Stimulated activated CD4-positive, alpha-beta T cell treated with anti-CD3 and anti-CD28 coated beads, Interleukin-4, amount 100 ng/mL, for 1 hour (primary cell): ENCODE results near the gene GPATCH11.

Source experiments
- DNase-seq: peaks from one replicate; pipeline ENCODE4 v3.0.0-alpha.2; 2020

The GPATCH11 gene

DNA sequence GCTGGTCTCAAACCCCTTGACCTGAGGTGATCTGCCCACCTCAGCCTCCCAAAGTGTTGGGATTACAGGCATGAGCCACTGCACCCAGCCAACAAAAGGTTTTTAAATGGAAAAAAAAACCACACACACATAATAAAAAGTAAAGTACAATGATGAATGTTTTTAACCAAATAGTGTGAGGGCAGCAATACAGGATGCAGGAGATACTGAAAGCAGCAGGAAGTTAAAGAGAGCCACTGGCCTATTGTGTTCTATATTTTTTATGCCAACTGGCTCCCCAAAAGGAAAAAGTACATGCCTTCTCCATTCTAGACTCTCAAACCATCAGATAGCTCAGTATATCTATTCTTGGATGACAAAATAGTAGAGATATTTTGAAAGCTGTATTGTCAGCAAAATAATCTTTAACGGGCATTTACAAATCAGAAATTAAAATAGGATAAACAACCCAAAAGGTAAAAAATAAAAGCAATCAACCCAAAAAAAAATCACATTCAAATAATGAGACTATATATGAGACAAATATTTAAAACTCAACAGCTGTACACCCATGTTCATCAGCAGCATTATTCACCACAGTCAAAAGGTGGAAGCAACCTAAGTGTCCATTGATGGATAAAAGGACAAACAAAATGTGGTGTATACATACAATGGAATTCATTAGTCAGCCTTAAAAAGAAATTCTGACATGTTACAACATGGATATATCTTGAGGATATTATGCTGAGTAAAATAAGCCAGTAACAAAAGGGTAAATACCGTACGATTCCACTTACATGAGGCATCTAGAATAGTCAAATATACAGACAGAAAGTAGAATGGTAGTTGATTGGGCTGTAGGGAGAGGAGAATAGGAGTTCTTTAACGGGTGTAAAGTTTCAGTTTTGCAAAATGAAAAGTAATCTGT, 26.2 kb downstream of the GPATCH11 start:
- no peak for DNase-seq

DNA sequence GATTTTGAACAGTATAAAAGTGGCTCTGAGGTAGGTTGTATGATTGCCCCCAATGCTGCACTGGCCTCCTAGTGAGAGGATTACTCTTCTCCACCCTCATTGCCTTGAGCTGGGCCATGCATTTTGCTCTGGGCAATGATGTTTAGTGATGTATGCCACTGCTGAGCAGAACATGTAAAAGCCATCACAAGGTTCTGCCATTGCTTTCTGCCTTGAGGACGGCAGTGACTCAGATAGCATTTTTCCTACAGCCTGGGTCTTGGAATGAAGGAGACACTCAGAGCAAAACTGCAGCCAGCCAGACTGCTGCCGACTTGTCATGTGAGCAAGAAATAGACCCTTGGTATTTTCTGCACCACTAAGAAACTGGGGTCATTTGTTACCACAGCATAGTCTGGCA, 27.6 kb downstream of the GPATCH11 start:
- no peak for DNase-seq

DNA sequence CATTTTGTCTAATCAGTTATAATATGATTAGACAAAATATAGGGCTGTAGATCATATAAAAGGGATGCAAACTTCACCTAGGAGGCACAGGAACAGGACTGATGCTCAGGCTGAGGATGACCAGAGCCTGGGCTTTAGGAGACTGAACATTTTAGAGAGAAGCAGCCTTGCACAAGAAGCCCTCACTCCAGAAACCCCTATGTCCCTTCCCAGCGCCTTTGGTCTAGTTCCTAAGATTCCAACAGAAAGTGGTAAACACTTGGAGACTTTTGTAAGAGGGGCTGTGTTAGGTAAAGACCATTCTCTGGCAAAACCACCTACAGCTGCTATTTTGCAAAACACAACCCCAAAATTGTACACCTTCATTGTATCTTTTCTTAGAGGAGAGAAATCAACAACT, 33.2 kb downstream of the GPATCH11 start:
- no peak for DNase-seq

DNA sequence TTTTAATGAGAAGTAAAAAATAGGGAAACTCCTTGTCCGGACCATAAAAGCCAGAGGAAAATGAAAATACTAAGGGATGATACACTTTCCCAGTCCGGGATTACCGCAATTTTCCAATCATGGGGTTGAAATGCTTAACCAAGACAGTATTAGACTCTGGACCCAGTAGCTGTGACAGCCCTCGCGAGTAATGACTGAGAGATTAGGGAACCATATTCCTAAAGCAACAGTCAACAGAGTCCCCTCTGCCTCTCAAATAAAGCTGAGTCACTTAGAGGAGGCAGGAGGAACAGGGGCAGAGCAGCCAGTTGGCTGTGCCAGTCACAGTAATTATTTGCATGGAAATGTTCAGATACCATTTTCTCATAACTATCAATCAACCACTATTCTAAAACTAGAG, 34.8 kb downstream of the GPATCH11 start:
- no peak for DNase-seq

DNA sequence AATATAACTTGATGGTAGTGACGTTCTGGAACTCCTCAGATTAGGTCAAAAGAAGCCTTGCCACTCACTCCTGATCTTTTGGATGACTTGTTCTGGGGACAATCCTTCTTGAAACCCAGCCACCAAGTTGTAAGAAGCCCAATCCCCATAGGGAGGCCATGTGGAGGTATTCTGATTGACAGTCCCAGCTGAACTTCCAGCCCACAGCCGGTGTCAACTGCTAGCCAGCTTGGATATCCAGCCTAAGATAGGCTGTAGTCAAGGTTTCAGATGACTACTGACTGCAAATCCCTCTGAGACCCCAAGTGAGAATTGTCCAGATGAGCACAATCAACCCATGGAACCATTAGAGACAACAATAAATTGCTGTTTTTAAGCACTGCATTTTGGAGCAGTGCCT, 41.1 kb downstream of the GPATCH11 start:
- DNase-seq = no peak

DNA sequence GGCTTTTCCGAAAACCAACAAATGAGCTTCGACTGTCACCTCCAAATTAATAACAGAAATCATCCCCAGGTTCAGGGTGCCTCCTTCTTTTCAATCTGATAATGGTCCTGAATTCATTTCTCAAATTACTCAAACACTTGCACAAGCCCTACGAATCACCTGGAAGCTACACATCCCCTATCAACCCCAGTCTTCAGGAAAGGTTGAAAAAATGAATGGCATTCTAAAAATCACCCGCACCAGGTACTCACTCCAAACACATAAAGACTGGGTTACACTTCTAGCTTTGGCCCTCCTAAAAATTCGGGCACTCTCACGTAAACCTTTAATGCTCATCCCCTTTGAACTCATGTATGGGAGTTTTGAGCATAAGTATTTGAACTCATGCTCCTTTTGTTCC, 48.6 kb downstream of the GPATCH11 start:
- DNase-seq = no peak

DNA sequence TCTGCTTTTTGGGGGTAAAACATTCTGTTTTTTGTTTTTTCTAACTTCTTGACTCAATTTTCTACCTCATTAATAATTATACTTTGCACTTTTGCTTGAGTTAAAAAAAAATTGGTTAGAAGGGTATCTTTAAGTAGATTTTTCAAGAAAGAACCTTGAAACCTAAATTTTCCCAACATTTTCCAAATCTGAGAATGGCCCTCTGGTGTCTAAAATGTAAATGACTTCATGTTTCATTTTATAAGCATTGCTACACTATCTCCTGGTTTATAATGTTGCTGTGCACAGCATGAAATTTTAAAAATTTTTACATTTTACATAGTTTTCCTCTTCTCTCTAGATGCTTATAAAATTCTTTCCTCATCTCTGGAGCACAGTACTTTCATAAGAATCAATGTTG, 58.2 kb downstream of the GPATCH11 start:
- DNase-seq = no peak

DNA sequence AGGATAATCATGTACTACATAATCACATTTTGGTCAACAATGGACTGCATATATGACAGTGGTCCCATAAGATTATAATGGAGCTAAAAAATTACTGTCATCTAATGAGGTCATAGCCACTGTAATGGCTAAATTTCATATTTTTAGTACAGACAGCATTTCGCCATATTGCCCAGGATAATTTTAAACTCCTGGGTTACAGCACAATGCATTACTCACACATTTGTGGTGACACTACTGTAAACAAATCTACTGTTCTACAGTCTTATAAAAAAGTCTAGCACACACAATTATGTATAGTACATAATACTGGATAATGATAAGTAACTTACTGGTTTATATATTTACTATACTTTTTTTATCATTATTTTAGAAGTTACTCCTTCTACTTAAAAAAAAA, 59.7 kb downstream of the GPATCH11 start:
- no peak for DNase-seq

DNA sequence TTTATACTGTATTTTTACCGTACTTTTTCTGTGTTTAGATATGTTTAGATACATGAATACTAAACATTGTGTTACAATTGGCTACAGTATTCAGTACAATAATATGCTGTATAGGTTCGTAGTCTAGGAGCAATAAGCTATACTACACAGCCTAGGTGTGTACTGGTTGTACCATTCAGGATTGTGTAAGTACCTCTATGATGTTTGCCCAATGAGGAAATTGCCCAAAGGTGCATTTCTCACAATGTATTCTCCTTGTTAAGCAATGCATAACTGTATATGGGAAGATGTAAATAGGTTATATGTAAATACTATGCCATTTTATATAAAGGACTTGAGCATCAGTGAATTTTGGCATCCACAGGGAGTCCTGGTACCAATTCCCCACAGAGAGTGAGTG, 61.7 kb downstream of the GPATCH11 start:
- DNase-seq = no peak

DNA sequence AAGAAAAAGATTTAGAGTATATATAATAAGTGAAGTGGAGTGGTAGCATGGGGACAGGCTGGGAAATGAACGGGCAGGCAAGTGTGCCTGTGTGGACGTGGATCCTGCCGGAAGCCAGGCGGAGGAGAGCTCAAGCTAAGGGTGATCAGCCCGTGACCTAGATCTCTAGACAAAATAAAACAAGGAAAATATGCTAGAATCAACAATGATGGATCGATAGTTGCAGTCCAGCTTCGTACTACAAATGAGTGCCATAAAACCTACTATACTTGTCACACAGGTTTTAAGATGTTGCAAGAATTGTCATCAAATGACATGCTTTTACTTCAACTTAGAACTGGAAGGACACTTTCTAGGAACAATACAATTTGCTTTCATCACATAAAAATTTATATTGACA, 64.0 kb downstream of the GPATCH11 start:
- no peak for DNase-seq
